ENCODE results near the gene METTL17. TPM values are rescaled to one million over a fixed set of nuclear protein-coding genes. Genes with fewer than 3 reads are reported as not detected.

The METTL17 gene
- polyA plus RNA-seq, 1 donor (not counting 4 experiments of a cell fraction or from before 2014, with no cell fraction given) = 61.9 TPM

GRCh38 chr14:21016413-21017190, 26.8 kb downstream of the METTL17 start:
- dilution Hi-C loops (cut with MboI; ENCODE audit: extremely low pct_ligation_motif_present, low sequenced_read_pairs) = no loop called here
- no peak for FAIRE-seq
- H3K27ac ChIP-seq (ENCODE audit: control insufficient read depth, insufficient read depth, low read length) = no peak overlapping the region

GRCh38 chr14:21017528-21018245, 27.9 kb downstream of the METTL17 start:
- Histone ChIP-seq H3K36me3 (ENCODE audit: control insufficient read depth in 2 of 2, extremely low read depth in 1 of 2, insufficient read depth in 2 of 2, low read length in 2 of 2) (no peaks in the 10 kb centered on the region), H3K9me3 (ENCODE audit: control insufficient read depth, low read depth, low read length) (no peaks in the 10 kb centered on the region), H3K4me2 (ENCODE audit: control insufficient read depth, extremely low read depth, insufficient read depth, low read depth, low read length) (no peak overlapping the region), H3K9me1 (ENCODE audit: control insufficient read depth, extremely low read depth, insufficient read depth, low read length) (no peaks in the 10 kb centered on the region), H4K20me1 (ENCODE audit: control insufficient read depth, extremely low read depth, insufficient read depth, low read length) (no peaks in the 10 kb centered on the region), H3K4me1 (ENCODE audit: control insufficient read depth, extremely low read depth, insufficient read depth, low read length) (no peaks in the 10 kb centered on the region), H2AFZ (ENCODE audit: control insufficient read depth, low read length) (no peak overlapping the region), H3K9ac (ENCODE audit: control insufficient read depth, extremely low read depth, insufficient read depth, low read length) (no peak overlapping the region), H3K4me3 (ENCODE audit: control insufficient read depth in 2 of 3, extremely low read depth in 1 of 3, insufficient read depth in 2 of 3, low read depth in 1 of 3, low read length in 3 of 3) (no peak overlapping the region), H3K79me2 (ENCODE audit: control insufficient read depth, insufficient read depth, low read length) (no peaks in the 10 kb centered on the region), H3K27me3 (ENCODE audit: control insufficient read depth, extremely low read depth, insufficient read depth, low read length) (no peaks in the 10 kb centered on the region), H3K27ac (ENCODE audit: control insufficient read depth, insufficient read depth, low read length) (no peak overlapping the region)
- dilution Hi-C loops (cut with MboI; ENCODE audit: extremely low pct_ligation_motif_present, low sequenced_read_pairs) = no loop called here
- TF ChIP-seq EZH2 (IDR thresholded peaks at IDR 0.05; ENCODE audit: low read length) (no peak), CTCF (optimal IDR thresholded peaks at IDR 0.05 in 1 of 3, IDR thresholded peaks at IDR 0.05 in 1 of 3, conservative IDR thresholded peaks at IDR 0.05 in 1 of 3; ENCODE audit: extremely low read depth in 1 of 3, insufficient read depth in 2 of 3, low read length in 3 of 3) (no peak)
- DNase-seq (ENCODE audit: low read depth, low spot score) = no peak
- FAIRE-seq = no peak

More at GRCh38 chr14:21016413-21017190, 26.8 kb downstream of the METTL17 start:
- no peak for DNase-seq (ENCODE audit: low read depth, low spot score)
- Histone ChIP-seq H3K27me3 (ENCODE audit: control insufficient read depth, extremely low read depth, insufficient read depth, low read length) (no peaks in the 10 kb centered on the region), H4K20me1 (ENCODE audit: control insufficient read depth, extremely low read depth, insufficient read depth, low read length) (no peaks in the 10 kb centered on the region), H3K79me2 (ENCODE audit: control insufficient read depth, insufficient read depth, low read length) (no peaks in the 10 kb centered on the region), H2AFZ (ENCODE audit: control insufficient read depth, low read length) (no peak overlapping the region), H3K4me1 (ENCODE audit: control insufficient read depth, extremely low read depth, insufficient read depth, low read length) (no peaks in the 10 kb centered on the region), H3K9me3 (ENCODE audit: control insufficient read depth, low read depth, low read length) (no peaks in the 10 kb centered on the region), H3K36me3 (ENCODE audit: control insufficient read depth in 2 of 2, extremely low read depth in 1 of 2, insufficient read depth in 2 of 2, low read length in 2 of 2) (no peaks in the 10 kb centered on the region), H3K9me1 (ENCODE audit: control insufficient read depth, extremely low read depth, insufficient read depth, low read length) (no peaks in the 10 kb centered on the region), H3K4me3 (ENCODE audit: control insufficient read depth in 2 of 3, extremely low read depth in 1 of 3, insufficient read depth in 2 of 3, low read depth in 1 of 3, low read length in 3 of 3) (no peak overlapping the region), H3K9ac (ENCODE audit: control insufficient read depth, extremely low read depth, insufficient read depth, low read length) (no peak overlapping the region), H3K4me2 (ENCODE audit: control insufficient read depth, extremely low read depth, insufficient read depth, low read depth, low read length) (no peak overlapping the region)
- TF ChIP-seq CTCF (optimal IDR thresholded peaks at IDR 0.05 in 1 of 3, IDR thresholded peaks at IDR 0.05 in 1 of 3, conservative IDR thresholded peaks at IDR 0.05 in 1 of 3; ENCODE audit: extremely low read depth in 1 of 3, insufficient read depth in 2 of 3, low read length in 3 of 3) (no peak), EZH2 (IDR thresholded peaks at IDR 0.05; ENCODE audit: low read length) (no peak)

Measured in keratinocyte (primary cell).